SK-N-SH treated with all-trans-retinoic acid at 6 μM for 48 hours (cell line): ENCODE data around the gene SLC45A3.

Experiments
- ARNTL ChIP-seq: fragments of 450-650 bp; formaldehyde crosslinking; IDR thresholded peaks from 2 replicates; pipeline ENCODE4 v1.5.0; 2020; ENCODE audit warnings: low read depth, mild to moderate bottlenecking, moderate library complexity, borderline replicate concordance
- CSDC2 ChIP-seq: fragments of 250-450 bp; sonication (Bioruptor Pico); IDR thresholded peaks from 2 replicates; pipeline ENCODE4 v1.5.0; 2020; ENCODE audit warnings: mild to moderate bottlenecking, moderate library complexity
- PATZ1 ChIP-seq: fragments of 250-450 bp; sonication (Bioruptor Pico); IDR thresholded peaks from 2 replicates; pipeline ENCODE4 v1.8.0; 2020; ENCODE audit warnings: mild to moderate bottlenecking, moderate library complexity, borderline replicate concordance
- RARB ChIP-seq: fragments of 250-450 bp; sonication (Bioruptor Pico); IDR thresholded peaks from 2 replicates; pipeline ENCODE4 v1.8.0; 2021; ENCODE audit warnings: mild to moderate bottlenecking, moderate library complexity
- ZFP30 ChIP-seq: fragments of 450-650 bp; formaldehyde crosslinking; IDR thresholded peaks from 2 replicates; pipeline ENCODE4 v1.5.0; 2022; ENCODE audit warnings: mild to moderate bottlenecking, moderate library complexity
- ZNF8 ChIP-seq: fragments of 450-650 bp; formaldehyde crosslinking; IDR thresholded peaks from 2 replicates; pipeline ENCODE4 v1.5.0; 2020; ENCODE audit warnings: mild to moderate bottlenecking, moderate library complexity

- TF ChIP-seq RARB (CRISPR knock-in tag) (no peak), ZFP30 (CRISPR knock-in tag) (no peak), ZNF8 (CRISPR knock-in tag) (no peak), CSDC2 (CRISPR knock-in tag) (no peak), PATZ1 (CRISPR knock-in tag) (no peak), ARNTL (CRISPR knock-in tag) (no peak)
These were observed 39.5 kb upstream of the SLC45A3 start for GRCh38 chr1:205719762-205720161.
